Suprapubic skin (tissue), 4 donors: Measurements from ENCODE around the gene LILRA6.

Experiments used
- CTCF ChIP-seq, 2 donors: fragments of 200-600 bp in 1 of 2; fragments of 450-650 bp in 1 of 2; sonication (generic) in 1 of 2; IDR thresholded peaks; one replicate each; pipeline ENCODE4 v1.5.1; 2016 to 2019; ENCODE audit warnings: antibody characterized with exemption in 2 of 2, mild to moderate bottlenecking in 1 of 2, moderate library complexity in 1 of 2
- EP300 ChIP-seq: sonication (generic); formaldehyde crosslinking; IDR thresholded peaks from one replicate; pipeline ENCODE4 v1.6.1; 2017; ENCODE audit warnings: antibody characterized with exemption
- POLR2A ChIP-seq, 2 donors: fragments of 450-650 bp; IDR thresholded peaks; one replicate each; pipeline ENCODE4 v1.6.1; 2017; ENCODE audit warnings: antibody characterized with exemption in 2 of 2, mild to moderate bottlenecking in 2 of 2, moderate library complexity in 2 of 2
- POLR2AphosphoS5 ChIP-seq, 3 donors: sonication (generic); formaldehyde crosslinking; IDR thresholded peaks; one replicate each; pipeline ENCODE4 v1.6.1; 2017; ENCODE audit warnings: antibody characterized with exemption in 3 of 3

- TF ChIP-seq POLR2A (IDR thresholded peaks at IDR 0.05) (no peak), CTCF (IDR thresholded peaks at IDR 0.05) (no peak), POLR2AphosphoS5 (IDR thresholded peaks at IDR 0.05) (no peak), EP300 (no peak)
Measured at GRCh38 chr19:54216869-54217268, 25.7 kb downstream of the LILRA6 start.
